H9 (cell line): ENCODE results near the gene CBX3. TPM values are rescaled to one million over a fixed set of nuclear protein-coding genes. Genes with fewer than 3 reads are reported as not detected.

Experiments
- DNase-seq: peaks from one replicate; pipeline ENCODE4 v3.0.0-alpha.2; 2017
- H2AFZ ChIP-seq: one replicate; pipeline ENCODE4 v1.6.1; 2013; ENCODE audit warnings: mild to moderate bottlenecking, low read length, control low read depth, moderate library complexity
- H2AK5ac ChIP-seq: 2 replicates; pipeline ENCODE4 v1.6.1; 2013; ENCODE audit warnings: low read length, control low read depth, mixed read lengths; ENCODE audit not compliant: insufficient read length
- H2BK120ac ChIP-seq: one replicate; pipeline ENCODE4 v1.6.1; 2013; ENCODE audit warnings: low read depth, mild to moderate bottlenecking, low read length, control low read depth, inconsistent platforms; ENCODE audit not compliant: poor library complexity, severe bottlenecking
- H2BK12ac ChIP-seq: 2 replicates; pipeline ENCODE4 v1.6.1; 2013; ENCODE audit warnings: low read length, control low read depth, mixed read lengths, low read depth; ENCODE audit not compliant: insufficient read length
- H2BK15ac ChIP-seq: 2 replicates; pipeline ENCODE4 v1.6.1; 2013; ENCODE audit warnings: low read depth, low read length, control low read depth
- H2BK20ac ChIP-seq: one replicate; pipeline ENCODE4 v1.6.1; 2013; ENCODE audit warnings: low read depth, mild to moderate bottlenecking, low read length, control low read depth, inconsistent platforms; ENCODE audit not compliant: poor library complexity, severe bottlenecking
- H2BK5ac ChIP-seq: 2 replicates; pipeline ENCODE4 v1.6.1; 2013; ENCODE audit warnings: low read length, control low read depth, mixed read lengths; ENCODE audit not compliant: insufficient read length
- H3K14ac ChIP-seq: 2 replicates; pipeline ENCODE4 v1.6.1; 2013; ENCODE audit warnings: low read length, control low read depth; ENCODE audit not compliant: insufficient read depth
- H3K18ac ChIP-seq: 2 replicates; pipeline ENCODE4 v1.6.1; 2013; ENCODE audit warnings: low read depth, mild to moderate bottlenecking, mixed read lengths, low read length, control low read depth; ENCODE audit not compliant: insufficient read length
- H3K23ac ChIP-seq: 2 replicates; pipeline ENCODE4 v1.6.1; 2013; ENCODE audit warnings: low read length, control low read depth, mixed read lengths, low read depth; ENCODE audit not compliant: insufficient read length
- H3K23me2 ChIP-seq: 2 replicates; pipeline ENCODE4 v1.6.1; 2013; ENCODE audit warnings: low read depth, mild to moderate bottlenecking, mixed read lengths, low read length, control low read depth; ENCODE audit not compliant: insufficient read length, poor library complexity, severe bottlenecking
- H3K27ac ChIP-seq: 2 replicates; pipeline ENCODE4 v1.5.1; 2013; ENCODE audit warnings: low read length, control low read depth, mixed read lengths, low read depth; ENCODE audit not compliant: insufficient read length
- H3K27me3 ChIP-seq: 2 replicates; pipeline ENCODE4 v1.6.1; 2013; ENCODE audit warnings: low read length, control low read depth, inconsistent platforms; ENCODE audit not compliant: insufficient read depth
- H3K4ac ChIP-seq: 2 replicates; pipeline ENCODE4 v1.6.1; 2013; ENCODE audit warnings: low read depth, mild to moderate bottlenecking, control low read depth, inconsistent platforms, low read length, moderate library complexity
- H3K4me1 ChIP-seq: 2 replicates; pipeline ENCODE4 v1.6.1; 2013; ENCODE audit warnings: low read length, control low read depth, inconsistent platforms; ENCODE audit not compliant: insufficient read depth
- H3K4me2 ChIP-seq: 2 replicates; pipeline ENCODE4 v1.6.1; 2013; ENCODE audit warnings: low read length, control low read depth, mixed read lengths; ENCODE audit not compliant: insufficient read length, insufficient read depth
- H3K56ac ChIP-seq: 2 replicates; pipeline ENCODE4 v1.6.1; 2013; ENCODE audit warnings: low read depth, mild to moderate bottlenecking, mixed read lengths, low read length, control low read depth; ENCODE audit not compliant: insufficient read length
- H3K79me1 ChIP-seq: 2 replicates; pipeline ENCODE4 v1.6.1; 2013; ENCODE audit warnings: low read depth, mild to moderate bottlenecking, moderate library complexity, low read length, control low read depth, inconsistent platforms; ENCODE audit not compliant: insufficient read depth, poor library complexity, severe bottlenecking
- H3K79me2 ChIP-seq: 2 replicates; pipeline ENCODE4 v1.6.1; 2013; ENCODE audit warnings: low read length, control low read depth, inconsistent platforms; ENCODE audit not compliant: insufficient read depth
- H3K9ac ChIP-seq: 2 replicates; pipeline ENCODE4 v1.6.1; 2013; ENCODE audit warnings: low read length, control low read depth, mixed read lengths; ENCODE audit not compliant: insufficient read length; ENCODE audit errors: extremely low read depth
- H3K9me3 ChIP-seq: one replicate; pipeline ENCODE4 v1.6.1; 2013; ENCODE audit warnings: low read depth, low read length, inconsistent platforms; ENCODE audit not compliant: control insufficient read depth
- H3T11ph ChIP-seq: one replicate; pipeline ENCODE4 v1.6.1; 2013; ENCODE audit warnings: mild to moderate bottlenecking, low read length, control low read depth, inconsistent platforms
- H4K20me1 ChIP-seq: one replicate; pipeline ENCODE4 v1.6.1; 2013; ENCODE audit not compliant: control insufficient read depth, insufficient read length, insufficient read depth
- H4K5ac ChIP-seq: 2 replicates; pipeline ENCODE4 v1.6.1; 2013; ENCODE audit warnings: low read depth, mild to moderate bottlenecking, mixed read lengths, low read length, control low read depth; ENCODE audit not compliant: insufficient read length
- H4K8ac ChIP-seq: replicated peaks from 2 replicates; pipeline ENCODE4 v1.6.1; 2013; ENCODE audit warnings: low read length, control low read depth, mixed read lengths, low read depth; ENCODE audit not compliant: insufficient read length
- H4K91ac ChIP-seq: 2 replicates; pipeline ENCODE4 v1.6.1; 2013; ENCODE audit warnings: low read depth, mild to moderate bottlenecking, moderate library complexity, mixed read lengths, low read length, control low read depth; ENCODE audit not compliant: insufficient read length
- H3K27ac Mint-ChIP-seq, 3 experiments: 2 replicates in 2 of 3; 3 replicates in 1 of 3; pipeline ENCODE4 v1.8.0; 2020 to 2021; ENCODE audit warnings: mixed read lengths in 3 of 3, mild to moderate bottlenecking in 1 of 3, moderate library complexity in 1 of 3
- H3K27me3 Mint-ChIP-seq: 2 replicates; pipeline ENCODE4 v1.8.0; 2021; ENCODE audit warnings: low read depth, mild to moderate bottlenecking, moderate library complexity, mixed read lengths
- H3K36me3 Mint-ChIP-seq, 3 experiments: 2 replicates in 2 of 3; 3 replicates in 1 of 3; pipeline ENCODE4 v1.8.0; 2020 to 2021; ENCODE audit warnings: low read depth in 3 of 3, mixed read lengths in 3 of 3; ENCODE audit not compliant: insufficient read depth in 1 of 3
- H3K4me1 Mint-ChIP-seq, 2 experiments: 2 replicates each; pipeline ENCODE4 v1.8.0; 2020; ENCODE audit warnings: mixed read lengths in 2 of 2
- H3K4me3 Mint-ChIP-seq, 2 experiments: 2 replicates in 1 of 2; 3 replicates in 1 of 2; pipeline ENCODE4 v1.8.0; 2020 to 2021; ENCODE audit warnings: mild to moderate bottlenecking in 2 of 2, mixed read lengths in 2 of 2, moderate library complexity in 1 of 2
- H3K9me3 Mint-ChIP-seq, 2 experiments: 2 replicates in 1 of 2; 3 replicates in 1 of 2; pipeline ENCODE4 v1.8.0; 2020; ENCODE audit warnings: mild to moderate bottlenecking in 2 of 2, mixed read lengths in 2 of 2, moderate library complexity in 1 of 2
- CTCF ChIP-seq: fragments of 200-600 bp; sonication (generic); conservative IDR thresholded peaks from 3 replicates; pipeline ENCODE4 v1.8.0; 2021; ENCODE audit warnings: antibody characterized with exemption, mild to moderate bottlenecking
- WGBS: extraction: QIAGEN DNeasy Blood & Tissue Kit; methylation state at CpG from one replicate; pipeline ENCODE4 v1.1.7; 2013; ENCODE audit warnings: missing lambda C conversion rate, low lambda C conversion rate, mixed read lengths; ENCODE audit not compliant: insufficient read length; ENCODE audit errors: extremely low coverage; 5-methylcytosine and 5-hydroxymethylcytosine counted together
- total RNA-seq: library from RNA; stranded (reverse); gene quantifications from 2 replicates; pipeline ENCODE4 v1.2.1, GENCODE V29; 2021

Gene CBX3
- total RNA-seq, 1 experiment from 2014 or later, result 288 TPM

- Histone ChIP-seq H3K79me2 (peaks cover 43% of the 10 kb centered on the region), H3K4me1 (peaks cover 2% of the 10 kb centered on the region), H2BK120ac (no peak overlapping the region), H3K14ac (no peak overlapping the region), H3T11ph (no peak overlapping the region), H3K9ac (no peak overlapping the region), H3K4ac (no peak overlapping the region), H4K20me1 (no peaks in the 10 kb centered on the region), H3K27me3 (no peaks in the 10 kb centered on the region), H2BK15ac (no peak overlapping the region), H2AK5ac (no peak overlapping the region), H4K8ac (no peak overlapping the region), H3K79me1 (peaks cover 3% of the 10 kb centered on the region), H3K18ac (no peak overlapping the region), H3K23me2 (no peaks in the 10 kb centered on the region), H4K91ac (no peak overlapping the region), H2BK12ac (no peak overlapping the region), H2BK20ac (no peak overlapping the region), H3K56ac (no peak overlapping the region), H3K9me3 (no peaks in the 10 kb centered on the region), H2BK5ac (no peak overlapping the region), H4K5ac (no peak overlapping the region), H3K4me2 (no peak overlapping the region), H3K27ac (no peak overlapping the region), H2AFZ (no peak overlapping the region), H3K23ac (no peak overlapping the region)
- Mint-ChIP-seq H3K9me3 (peaks cover 10 to 16% of the 10 kb centered on the region in 2 experiments), H3K4me1 (peaks cover 32 to 55% of the 10 kb centered on the region in 2 experiments), H3K27me3 (peaks cover 5% of the 10 kb centered on the region), H3K36me3 (peaks cover 92 to 98% (median 98%) of the 10 kb centered on the region in 3 experiments), H3K4me3 (peak overlapping the region; percentile 70 to 100; a peak in 4 of 5 replicates), H3K27ac (peak overlapping the region in 1 of 3 experiments; percentile 90; a peak in 1 of 7 replicates)
- no peak for TF ChIP-seq CTCF
- no CpG with 5 or more reads among the region's 5 CpGs for WGBS
- DNase-seq, result no peak
Measured at GRCh38 chr7:26195182-26195581, 6.4 kb upstream of the CBX3 start.
